ENCODE measurements around the gene ELF1. TPM values are rescaled to one million over a fixed set of nuclear protein-coding genes. Genes with fewer than 3 reads are reported as not detected.

ELF1 gene
- total and polyA plus RNA-seq, 2 of the 8 experiments (the other 6 are each of a cell fraction or from before 2014, with no cell fraction given), result 5.6 to 18.2 TPM

- Histone ChIP-seq H3K4ac (replicated peaks; ENCODE audit: insufficient read length, low read depth, low read length) (no peak overlapping the region), H3K36me3 (ENCODE audit: control insufficient read depth in 2 of 4, insufficient read depth in 4 of 4, low read length in 3 of 4) (no peaks in the 10 kb centered on the region), H2BK5ac (ENCODE audit: low read depth, low read length) (no peak overlapping the region), H3K18ac (ENCODE audit: extremely low read depth, low read length) (no peak overlapping the region), H3K14ac (ENCODE audit: insufficient read length) (no peak overlapping the region), H3K27me3 (replicated peaks in 1 of 4; ENCODE audit: control insufficient read depth in 3 of 4, extremely low read depth in 1 of 4, insufficient read depth in 3 of 4, low read length in 3 of 4) (no peaks in the 10 kb centered on the region), H3K23me2 (ENCODE audit: low read depth, low read length) (no peaks in the 10 kb centered on the region), H3K4me1 (replicated peaks in 1 of 4; ENCODE audit: control insufficient read depth in 3 of 4, insufficient read depth in 4 of 4, low read length in 3 of 4) (no peaks in the 10 kb centered on the region; a peak in 2 of 7 replicates), H3K4me2 (ENCODE audit: insufficient read depth in 1 of 2, low read depth in 2 of 2, low read length in 2 of 2) (no peak overlapping the region), H2AFZ (ENCODE audit: low read length) (no peak overlapping the region), H4K91ac (replicated peaks; ENCODE audit: insufficient read length, low read length) (no peak overlapping the region), H4K5ac (ENCODE audit: insufficient read length, low read depth, low read length) (no peak overlapping the region), H3K56ac (replicated peaks; ENCODE audit: insufficient read length, low read depth, low read length) (no peak overlapping the region), H3K23ac (ENCODE audit: insufficient read length) (no peak overlapping the region), H3K79me1 (ENCODE audit: low read depth, low read length) (no peaks in the 10 kb centered on the region), H2BK120ac (replicated peaks; ENCODE audit: low read depth, low read length) (no peak overlapping the region), H2BK15ac (ENCODE audit: low read length) (no peak overlapping the region), H4K20me1 (replicated peaks in 1 of 2; ENCODE audit: control insufficient read depth in 1 of 2, insufficient read depth in 2 of 2, low read length in 2 of 2) (no peaks in the 10 kb centered on the region), H2AK5ac (ENCODE audit: low read depth, low read length) (no peak overlapping the region), H4K8ac (ENCODE audit: extremely low read depth, insufficient read depth, low read length) (no peak overlapping the region), H3K27ac (ENCODE audit: low read depth, low read length) (no peak overlapping the region), H3K9ac (replicated peaks in 1 of 4; ENCODE audit: extremely low read depth in 1 of 4, low read depth in 3 of 4, low read length in 3 of 4) (no peak overlapping the region), H3K79me2 (ENCODE audit: control insufficient read depth in 1 of 2, insufficient read depth in 2 of 2, low read length in 2 of 2) (no peaks in the 10 kb centered on the region), H2BK20ac (ENCODE audit: low read length) (no peak overlapping the region), H3K9me3 (ENCODE audit: insufficient read depth in 2 of 2, low read depth in 1 of 2, low read length in 1 of 2) (no peaks in the 10 kb centered on the region), H3K4me3 (ENCODE audit: extremely low read depth in 1 of 4, insufficient read depth in 2 of 4, low read depth in 3 of 4, low read length in 4 of 4) (no peak overlapping the region), H2BK12ac (ENCODE audit: low read depth, low read length) (no peak overlapping the region)
- FAIRE-seq, result no peak
- ChIA-PET CTCF (ENCODE audit: partially characterized antibody) (no interaction called here), POLR2A (ENCODE audit: partially characterized antibody) (no interaction called here)
- no peak for DNase-seq (ENCODE audit: low read depth in 1 of 2, low spot score in 2 of 2)
- 78% methylated on average over 6 of the region's 6 CpGs; no CpG with 5 or more reads in 1 of the 2 experiments for WGBS, 2 experiments (ENCODE audit: extremely low coverage in 1 of 2, insufficient coverage in 1 of 2, insufficient read length in 1 of 2, insufficient replicate concordance in 2 of 2, low coverage in 1 of 2, low lambda C conversion rate in 2 of 2, missing lambda C conversion rate in 1 of 2)
- TF ChIP-seq RBBP5 (IDR thresholded peaks at IDR 0.05; ENCODE audit: borderline replicate concordance, low read depth, low read length) (no peak), JUND (IDR thresholded peaks at IDR 0.05; ENCODE audit: low read length) (no peak), SIN3A (conservative IDR thresholded peaks at IDR 0.05 in 1 of 2, IDR thresholded peaks at IDR 0.05 in 1 of 2; ENCODE audit: low read depth in 1 of 2, low read length in 2 of 2) (no peak), SP4 (IDR thresholded peaks at IDR 0.05; ENCODE audit: low read length) (no peak), RNF2 (IDR thresholded peaks at IDR 0.05; ENCODE audit: borderline replicate concordance, low read depth, low read length, missing control alignments, poor library complexity, severe bottlenecking) (no peak), SIRT6 (IDR thresholded peaks at IDR 0.05; ENCODE audit: low read length) (no peak), RFX5 (IDR thresholded peaks at IDR 0.05; ENCODE audit: borderline replicate concordance, low read depth, low read length) (no peak), EGR1 (IDR thresholded peaks at IDR 0.05; ENCODE audit: borderline replicate concordance, low read depth, low read length) (no peak), CTCF (IDR thresholded peaks at IDR 0.05; ENCODE audit: control extremely low read depth in 1 of 3, insufficient read depth in 1 of 3, low read depth in 1 of 3, low read length in 3 of 3) (no peak), CHD1 (IDR thresholded peaks at IDR 0.05; ENCODE audit: low read depth, low read length) (no peak)
Observed at GRCh38 chr13:40916207-40916998, 102.7 kb downstream of the ELF1 start.
